Endothelial cell of umbilical vein (primary cell): Measurements from ENCODE around the gene COX8C. TPM values are rescaled to one million over a fixed set of nuclear protein-coding genes. Genes with fewer than 3 reads are reported as not detected.

Experiments used
- BruUV-seq: library from RNA; stranded (reverse); fragments of 400-500 nt; replicated peaks from 2 replicates; lab custom pipeline; 2021; lab: Mats Ljungman, UMichigan
- CTCF ChIA-PET: fragments of 300-600, 350-600 bp; sonication (Branson Sonifier 250); formaldehyde crosslinking; loops from one replicate; lab custom pipeline; 2021; ENCODE audit warnings: antibody characterized with exemption, inconsistent platforms; lab: Charles Lee
- POLR2A ChIA-PET: fragments of 300-600, 350-600 bp; sonication (Branson Sonifier 250); formaldehyde crosslinking; loops from one replicate; lab custom pipeline; 2021; ENCODE audit warnings: antibody characterized with exemption, inconsistent platforms; lab: Charles Lee
- DNase-seq: peaks from one replicate; pipeline ENCODE4 v3.0.0-alpha.2; 2011; ENCODE audit warnings: low read depth, low spot score
- FAIRE-seq: peaks from 2 replicates; lab custom pipeline; 2011; peaks lifted over from hg19 to GRCh38; lab: Jason Lieb, UNC
- H2AFZ ChIP-seq: 2 replicates; pipeline ENCODE4 v1.6.0; 2012; ENCODE audit warnings: low read depth, low read length, control low read depth, inconsistent platforms
- H3K27ac ChIP-seq: 2 replicates; pipeline ENCODE4 v1.5.1; 2011; ENCODE audit warnings: low read depth, mild to moderate bottlenecking, control low read depth, low read length, moderate library complexity; ENCODE audit not compliant: insufficient read depth
- H3K27me3 ChIP-seq, 2 experiments: 2 replicates each; pipeline versions ENCODE4 v1.6.0 to v1.6.1; 2011; ENCODE audit warnings: low read length in 2 of 2, mixed read lengths in 1 of 2; ENCODE audit not compliant: control insufficient read depth in 2 of 2, insufficient read depth in 2 of 2
- H3K36me3 ChIP-seq, 2 experiments: 2 replicates in 1 of 2; 3 replicates in 1 of 2; pipeline ENCODE4 v1.5.1; 2011; ENCODE audit warnings: low read length in 2 of 2, mild to moderate bottlenecking in 1 of 2, moderate library complexity in 1 of 2; ENCODE audit not compliant: control insufficient read depth in 2 of 2, insufficient read depth in 2 of 2; ENCODE audit errors: extremely low read depth in 1 of 2
- H3K4me1 ChIP-seq: 3 replicates; pipeline ENCODE4 v1.5.1; 2011; ENCODE audit warnings: mild to moderate bottlenecking, low read length; ENCODE audit not compliant: control insufficient read depth, insufficient read depth; ENCODE audit errors: extremely low read depth
- H3K4me2 ChIP-seq: 2 replicates; pipeline ENCODE4 v1.6.1; 2011; ENCODE audit warnings: low read length, control low read depth, mixed read lengths; ENCODE audit not compliant: insufficient read depth
- H3K4me3 ChIP-seq, 3 experiments: fragments of 200-600 bp in 1 of 3; sonication (generic), shearing (Covaris generic) in 1 of 3; replicated peaks in 1 of 3; 2 replicates each; pipeline ENCODE4 v1.5.1; 2011 to 2016; ENCODE audit warnings: control low read depth in 3 of 3, low read length in 3 of 3, mild to moderate bottlenecking in 2 of 3, inconsistent platforms in 1 of 3, low read depth in 1 of 3, moderate library complexity in 1 of 3; ENCODE audit not compliant: insufficient read depth in 1 of 3
- H3K79me2 ChIP-seq: 2 replicates; pipeline ENCODE4 v1.6.0; 2012; ENCODE audit warnings: low read length, inconsistent platforms; ENCODE audit not compliant: control insufficient read depth, insufficient read depth
- H3K9ac ChIP-seq: replicated peaks from 2 replicates; pipeline ENCODE3; 2011; ENCODE audit warnings: low read length, control low read depth; ENCODE audit not compliant: insufficient read depth; ENCODE audit errors: extremely low read depth
- H3K9me1 ChIP-seq: replicated peaks from 3 replicates; pipeline ENCODE4 v1.6.0; 2011; ENCODE audit warnings: mild to moderate bottlenecking, low read length; ENCODE audit not compliant: control insufficient read depth, insufficient read depth; ENCODE audit errors: extremely low read depth
- H3K9me3 ChIP-seq: replicated peaks from 2 replicates; pipeline ENCODE4 v1.5.1; 2012; ENCODE audit warnings: low read length, inconsistent platforms; ENCODE audit not compliant: control insufficient read depth, insufficient read depth
- H4K20me1 ChIP-seq: replicated peaks from 2 replicates; pipeline ENCODE3; 2011; ENCODE audit warnings: mild to moderate bottlenecking, low read length; ENCODE audit not compliant: control insufficient read depth, insufficient read depth; ENCODE audit errors: extremely low read depth
- EZH2 ChIP-seq: IDR thresholded peaks from 2 replicates; pipeline ENCODE4 v1.6.1; 2012; ENCODE audit warnings: borderline replicate concordance, low read depth, mild to moderate bottlenecking, moderate library complexity, low read length, inconsistent platforms; ENCODE audit not compliant: severe bottlenecking
- FOS ChIP-seq: IDR thresholded peaks from 2 replicates; pipeline ENCODE4 v1.6.1; 2011; ENCODE audit warnings: mild to moderate bottlenecking, low read length, moderate library complexity, borderline replicate concordance; ENCODE audit not compliant: insufficient read depth
- GATA2 ChIP-seq: IDR thresholded peaks from 2 replicates; pipeline ENCODE4 v1.7.0; 2011; ENCODE audit warnings: low read depth, mild to moderate bottlenecking, moderate library complexity, mixed read lengths, low read length; ENCODE audit not compliant: insufficient read length, insufficient read depth
- JUN ChIP-seq: IDR thresholded peaks from 2 replicates; pipeline ENCODE4 v1.6.1; 2011; ENCODE audit warnings: borderline replicate concordance, low read depth; ENCODE audit not compliant: insufficient read length, insufficient read depth
- MAX ChIP-seq: IDR thresholded peaks from 2 replicates; pipeline ENCODE4 v1.6.1; 2011; ENCODE audit not compliant: insufficient read depth, insufficient read length
- MYC ChIP-seq: IDR thresholded peaks from one replicate; pipeline ENCODE4 v1.6.1; 2011; ENCODE audit warnings: mild to moderate bottlenecking, low read depth, low read length
- POLR2A ChIP-seq: IDR thresholded peaks from 2 replicates; pipeline ENCODE4 v1.6.1; 2012; ENCODE audit warnings: low read depth, mild to moderate bottlenecking, control low read depth, low read length
- POLR2AphosphoS5 ChIP-seq: IDR thresholded peaks from 2 replicates; pipeline ENCODE4 v1.6.1; 2012; ENCODE audit warnings: low read depth, mild to moderate bottlenecking, control low read depth, low read length, moderate library complexity; ENCODE audit not compliant: insufficient read depth
- dilution Hi-C: fragments of 300-500 bp; cut with MboI; formaldehyde crosslinking; loops from one replicate; pipeline ENCODE4 v1.15.0; 2019; ENCODE audit warnings: low sequenced_read_pairs; ENCODE audit not compliant: extremely low pct_ligation_motif_present
- intact Hi-C: fragments of 100-400 bp; cut with micrococcal nuclease; formaldehyde crosslinking; loops from one replicate; pipeline ENCODE4 v1.10.0; 2022
- polyA plus RNA-seq, 4 experiments: library from polyadenylated mRNA; depleted of rRNA in 3 of 4; stranded (reverse) in 3 of 4; unstranded in 1 of 4; fragments of >200 nt; gene quantifications; 2 replicates each; pipeline versions ENCODE4 v1.2.1 to v1.2.3, GENCODE V29; 2011 to 2012; ENCODE audit warnings: missing spikeins in 1 of 4
- total RNA-seq: library from RNA; stranded (reverse); gene quantifications from 2 replicates; pipeline ENCODE4 v1.2.3, GENCODE V29; 2021
- TF ChIP-seq, protein P1 (sequence below), 2 donors: IDR thresholded peaks; 1 replicate in 1 of 2; 2 replicates in 1 of 2; pipeline ENCODE4 v1.5.1; 2011; ENCODE audit warnings: low read length in 2 of 2, mild to moderate bottlenecking in 2 of 2, moderate library complexity in 2 of 2, control low read depth in 1 of 2, inconsistent platforms in 1 of 2, low read depth in 1 of 2; ENCODE audit not compliant: insufficient read depth in 1 of 2; ENCODE audit errors: extremely low read depth in 1 of 2

The COX8C gene
- total and polyA plus RNA-seq, 2 donors (not counting 3 experiments of a cell fraction or from before 2014, with no cell fraction given): not detected

- no peak overlapping the region for H3K4me3 ChIP-seq
Observed at GRCh38 chr14:93337143-93337753, 9.7 kb upstream of the COX8C start.

More at GRCh38 chr14:93337143-93337753, 9.7 kb upstream of the COX8C start:
- H3K27me3 ChIP-seq: no peaks in the 10 kb centered on the region
- dilution Hi-C loops (no loop called here), intact Hi-C loops (loop anchor here (10.0 kb wide), 1 partner anchor 222 kb away; the partner anchor contains the start of gene ITPK1)
- no TSS peak for BruUV-seq
- ChIA-PET POLR2A (no interaction called here), CTCF (interaction anchor here (1.4 kb wide), 1 partner anchor 87 kb away, joined by 3 read pairs; no protein-coding TSS in a partner anchor)
- DNase-seq: no peak
- peaks cover 7% of the 10 kb centered on the region for H3K4me1 ChIP-seq
- H3K4me2 ChIP-seq: no peak overlapping the region
- no peaks in the 10 kb centered on the region for H4K20me1 ChIP-seq
- no peaks in the 10 kb centered on the region for H3K9me3 ChIP-seq
- H3K36me3 ChIP-seq: no peaks in the 10 kb centered on the region
- FAIRE-seq: no peak
- H3K9ac ChIP-seq: no peak overlapping the region
- no peak overlapping the region for H3K27ac ChIP-seq
- H3K9me1 ChIP-seq: no peaks in the 10 kb centered on the region
- no peak overlapping the region for H2AFZ ChIP-seq
- H3K79me2 ChIP-seq: peaks cover 5% of the 10 kb centered on the region
- no peak for TF ChIP-seq EZH2
- TF ChIP-seq POLR2A: no peak
- TF ChIP-seq, protein P1, sequence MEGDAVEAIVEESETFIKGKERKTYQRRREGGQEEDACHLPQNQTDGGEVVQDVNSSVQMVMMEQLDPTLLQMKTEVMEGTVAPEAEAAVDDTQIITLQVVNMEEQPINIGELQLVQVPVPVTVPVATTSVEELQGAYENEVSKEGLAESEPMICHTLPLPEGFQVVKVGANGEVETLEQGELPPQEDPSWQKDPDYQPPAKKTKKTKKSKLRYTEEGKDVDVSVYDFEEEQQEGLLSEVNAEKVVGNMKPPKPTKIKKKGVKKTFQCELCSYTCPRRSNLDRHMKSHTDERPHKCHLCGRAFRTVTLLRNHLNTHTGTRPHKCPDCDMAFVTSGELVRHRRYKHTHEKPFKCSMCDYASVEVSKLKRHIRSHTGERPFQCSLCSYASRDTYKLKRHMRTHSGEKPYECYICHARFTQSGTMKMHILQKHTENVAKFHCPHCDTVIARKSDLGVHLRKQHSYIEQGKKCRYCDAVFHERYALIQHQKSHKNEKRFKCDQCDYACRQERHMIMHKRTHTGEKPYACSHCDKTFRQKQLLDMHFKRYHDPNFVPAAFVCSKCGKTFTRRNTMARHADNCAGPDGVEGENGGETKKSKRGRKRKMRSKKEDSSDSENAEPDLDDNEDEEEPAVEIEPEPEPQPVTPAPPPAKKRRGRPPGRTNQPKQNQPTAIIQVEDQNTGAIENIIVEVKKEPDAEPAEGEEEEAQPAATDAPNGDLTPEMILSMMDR (IDR thresholded peaks at IDR 0.05; ENCODE audit: extremely low read depth in 1 of 2, insufficient read depth in 1 of 2, low read depth in 1 of 2, low read length in 2 of 2): no peak
- TF ChIP-seq MYC: no peak
- TF ChIP-seq POLR2AphosphoS5: no peak
- no peak for TF ChIP-seq GATA2
- no peak for TF ChIP-seq JUN
- no peak for TF ChIP-seq FOS
- no peak for TF ChIP-seq MAX
